Measurements from ENCODE around the gene CACNA2D1. TPM values are rescaled to one million over a fixed set of nuclear protein-coding genes. Genes with fewer than 3 reads are reported as not detected.

CACNA2D1 gene
- total RNA-seq, 1 donor from 2014 or later = 10.3 TPM

DNA sequence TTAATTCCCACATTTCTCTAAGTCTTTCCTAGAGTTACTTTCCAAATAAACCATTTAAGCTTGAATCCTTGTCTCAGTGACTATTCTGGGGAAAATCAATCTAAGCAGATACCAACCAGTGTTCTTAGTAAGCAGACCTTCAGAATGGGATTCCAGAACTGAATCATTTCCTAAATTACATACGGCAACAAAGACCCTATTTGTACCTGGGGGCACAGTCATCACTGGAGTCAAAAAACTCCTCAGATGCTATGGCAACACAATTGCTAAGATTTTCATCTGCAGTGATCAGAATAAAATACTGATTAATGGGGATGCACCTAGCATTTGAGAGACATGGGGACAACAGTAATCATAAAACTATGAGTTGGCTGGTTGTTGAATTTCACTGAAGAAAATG is 389.0 kb downstream of the CACNA2D1 start:
- ATAC-seq = no peak
- Histone ChIP-seq H3K36me3 (no peaks in the 10 kb centered on the region), H3K27ac (no peak overlapping the region), H3K27me3 (no peaks in the 10 kb centered on the region), H3K4me1 (no peaks in the 10 kb centered on the region), H3K9me3 (no peaks in the 10 kb centered on the region), H3K4me3 (no peak overlapping the region)
- no peak for DNase-seq
- intact Hi-C loops (cut with DNase I) = no loop called here
- TF ChIP-seq, protein P1, sequence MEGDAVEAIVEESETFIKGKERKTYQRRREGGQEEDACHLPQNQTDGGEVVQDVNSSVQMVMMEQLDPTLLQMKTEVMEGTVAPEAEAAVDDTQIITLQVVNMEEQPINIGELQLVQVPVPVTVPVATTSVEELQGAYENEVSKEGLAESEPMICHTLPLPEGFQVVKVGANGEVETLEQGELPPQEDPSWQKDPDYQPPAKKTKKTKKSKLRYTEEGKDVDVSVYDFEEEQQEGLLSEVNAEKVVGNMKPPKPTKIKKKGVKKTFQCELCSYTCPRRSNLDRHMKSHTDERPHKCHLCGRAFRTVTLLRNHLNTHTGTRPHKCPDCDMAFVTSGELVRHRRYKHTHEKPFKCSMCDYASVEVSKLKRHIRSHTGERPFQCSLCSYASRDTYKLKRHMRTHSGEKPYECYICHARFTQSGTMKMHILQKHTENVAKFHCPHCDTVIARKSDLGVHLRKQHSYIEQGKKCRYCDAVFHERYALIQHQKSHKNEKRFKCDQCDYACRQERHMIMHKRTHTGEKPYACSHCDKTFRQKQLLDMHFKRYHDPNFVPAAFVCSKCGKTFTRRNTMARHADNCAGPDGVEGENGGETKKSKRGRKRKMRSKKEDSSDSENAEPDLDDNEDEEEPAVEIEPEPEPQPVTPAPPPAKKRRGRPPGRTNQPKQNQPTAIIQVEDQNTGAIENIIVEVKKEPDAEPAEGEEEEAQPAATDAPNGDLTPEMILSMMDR (IDR thresholded peaks at IDR 0.05) = no peak

DNA sequence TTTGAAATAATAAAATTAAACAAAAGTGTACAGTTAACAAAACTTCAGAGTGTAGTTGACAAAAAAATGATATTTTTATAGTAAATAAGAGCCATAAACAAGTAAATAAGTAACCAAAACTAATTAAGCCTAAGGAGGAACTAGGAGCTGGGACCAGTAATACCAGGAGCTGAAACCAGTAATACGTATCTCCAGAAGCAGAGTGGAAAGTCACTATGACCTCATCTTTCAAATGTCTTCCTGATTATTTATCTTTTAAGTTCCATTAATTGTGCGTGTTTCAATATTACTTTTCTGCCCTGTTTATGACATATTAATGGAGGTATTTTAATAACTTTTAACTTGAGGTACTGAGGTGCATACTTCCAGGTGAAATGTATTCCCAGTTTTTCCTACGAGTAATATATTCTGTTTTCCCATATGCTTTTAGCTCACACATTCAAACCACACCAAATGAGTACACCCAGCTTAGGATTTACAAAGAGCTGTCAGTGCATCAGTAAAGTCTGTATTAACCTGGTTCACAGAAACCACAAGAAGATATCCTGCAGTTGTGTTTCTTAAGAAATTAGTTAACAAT is 390.0 kb downstream of the CACNA2D1 start:
- no peaks in the 10 kb centered on the region for H3K4me1 ChIP-seq
- no peak overlapping the region for H3K27ac ChIP-seq
- no peaks in the 10 kb centered on the region for H3K9me3 ChIP-seq
- no peak for DNase-seq
- intact Hi-C loops (cut with DNase I) = no loop called here
- TF ChIP-seq, protein P1 (IDR thresholded peaks at IDR 0.05) = no peak
- no peak overlapping the region for H3K4me3 ChIP-seq
- no peaks in the 10 kb centered on the region for H3K36me3 ChIP-seq
- no peak for ATAC-seq
- H3K27me3 ChIP-seq = no peaks in the 10 kb centered on the region

DNA sequence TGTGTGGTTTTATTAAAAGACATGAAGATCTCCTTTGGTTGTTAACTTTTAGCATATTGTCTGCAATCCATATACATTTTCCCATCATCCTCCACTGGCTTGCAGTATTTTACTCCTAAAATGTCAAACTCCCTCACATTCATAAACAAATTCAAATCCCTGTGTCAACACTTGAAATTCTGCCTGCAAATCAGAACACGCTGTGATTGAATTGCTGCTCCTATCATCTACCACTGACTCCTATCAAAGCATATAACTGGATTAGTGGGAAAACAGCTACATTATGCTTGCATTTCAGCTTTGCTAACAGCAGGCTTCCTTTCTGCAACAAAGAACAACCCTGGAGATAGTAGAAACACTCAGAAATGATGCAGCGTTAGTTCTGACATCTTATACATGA is 392.0 kb downstream of the CACNA2D1 start:
- Histone ChIP-seq H3K9me3 (no peaks in the 10 kb centered on the region), H3K4me1 (no peaks in the 10 kb centered on the region), H3K27ac (no peak overlapping the region), H3K27me3 (no peaks in the 10 kb centered on the region), H3K4me3 (no peak overlapping the region), H3K36me3 (no peaks in the 10 kb centered on the region)
- DNase-seq (no peak), ATAC-seq (no peak)
- intact Hi-C loops (cut with DNase I) = no loop called here
- TF ChIP-seq, protein P1 (IDR thresholded peaks at IDR 0.05) = no peak

DNA sequence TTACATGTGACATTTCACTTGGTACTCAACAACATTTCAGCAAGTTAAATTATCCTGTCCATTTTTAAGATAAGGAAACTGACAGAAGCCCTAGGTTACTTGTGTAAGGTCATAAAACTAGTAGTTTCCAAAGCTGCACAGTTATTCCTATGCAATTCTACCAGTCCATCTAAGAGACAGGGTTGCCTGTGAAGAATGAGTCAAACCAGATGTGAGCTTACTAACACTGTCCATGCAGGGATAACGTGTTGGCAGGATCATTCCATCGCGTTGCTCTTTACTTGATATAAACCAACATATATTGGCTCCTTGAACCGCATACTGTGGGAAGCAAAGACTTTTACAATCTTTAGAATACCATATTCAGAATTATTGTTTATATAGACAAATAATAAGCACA is 392.8 kb downstream of the CACNA2D1 start:
- Histone ChIP-seq H3K27ac (no peak overlapping the region), H3K9me3 (no peaks in the 10 kb centered on the region), H3K27me3 (no peaks in the 10 kb centered on the region), H3K36me3 (no peaks in the 10 kb centered on the region), H3K4me1 (no peaks in the 10 kb centered on the region), H3K4me3 (no peak overlapping the region)
- DNase-seq (no peak), ATAC-seq (no peak)
- intact Hi-C loops (cut with DNase I) = no loop called here
- TF ChIP-seq, protein P1 (IDR thresholded peaks at IDR 0.05) = no peak

DNA sequence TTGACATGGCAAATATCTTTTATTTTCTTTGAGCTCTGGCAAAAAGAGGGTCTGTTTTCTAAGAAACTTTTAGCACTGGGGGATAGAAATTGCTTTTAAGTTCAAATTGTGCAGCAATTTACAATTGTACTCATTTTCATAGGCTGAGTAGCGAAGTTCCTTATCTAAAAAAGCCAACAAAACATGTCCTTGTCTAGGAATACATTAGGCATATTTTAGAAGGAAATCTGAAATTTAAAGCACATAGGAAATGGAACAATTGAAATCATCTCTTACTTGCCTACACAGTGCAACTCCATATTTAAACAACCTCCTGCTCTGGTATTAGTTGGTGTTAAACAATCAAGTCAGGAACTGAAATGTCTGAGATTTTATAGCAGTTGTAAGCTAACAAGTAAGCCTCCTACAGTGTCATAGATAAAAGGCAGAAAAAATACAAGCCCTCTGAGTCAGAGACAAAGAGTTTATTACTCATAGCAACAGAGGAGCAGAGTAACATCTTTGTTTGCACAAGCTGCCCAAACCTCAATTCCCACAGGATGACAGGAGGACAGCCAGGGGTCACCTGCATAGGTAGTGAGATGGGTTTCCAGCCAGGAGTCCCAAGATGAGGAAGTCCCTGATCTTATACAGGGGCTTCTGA is 393.6 kb downstream of the CACNA2D1 start:
- intact Hi-C loops (cut with DNase I) = no loop called here
- Histone ChIP-seq H3K4me3 (no peak overlapping the region), H3K36me3 (no peaks in the 10 kb centered on the region), H3K4me1 (no peaks in the 10 kb centered on the region), H3K27ac (no peak overlapping the region), H3K27me3 (no peaks in the 10 kb centered on the region), H3K9me3 (no peaks in the 10 kb centered on the region)
- DNase-seq (no peak), ATAC-seq (no peak)
- TF ChIP-seq, protein P1 (IDR thresholded peaks at IDR 0.05) = no peak

All from upper lobe of right lung (tissue), 1 donor.